ENCODE measurements around the gene ZFC3H1. TPM values are rescaled to one million over a fixed set of nuclear protein-coding genes. Genes with fewer than 3 reads are reported as not detected.

ZFC3H1 gene
- total and polyA plus RNA-seq, 2 of the 13 experiments (the other 11 are each of a cell fraction or from before 2014, with no cell fraction given): 17.1 to 38.3 TPM

- no peak for FAIRE-seq
- Histone ChIP-seq H3K36me3 (replicated peaks in 1 of 2; ENCODE audit: control insufficient read depth in 1 of 2, insufficient read depth in 2 of 2, low read length in 2 of 2) (peaks cover 2 to 46% of the 10 kb centered on the region in 2 experiments), H3K4me2 (ENCODE audit: low read depth, low read length) (no peak overlapping the region), H3K79me2 (ENCODE audit: insufficient read depth, low read length) (peaks cover 60% of the 10 kb centered on the region), H3K4me1 (ENCODE audit: insufficient read depth, low read length) (peaks cover 26% of the 10 kb centered on the region), H3K9ac (ENCODE audit: insufficient read depth, low read depth, low read length) (no peak overlapping the region), H4K20me1 (ENCODE audit: insufficient read depth, low read length) (no peaks in the 10 kb centered on the region; the same call in 1 of the 2 replicates), H3K27me3 (ENCODE audit: control insufficient read depth in 1 of 2, insufficient read depth in 2 of 2, low read length in 2 of 2) (no peaks in the 10 kb centered on the region), H3K4me3 (replicated peaks in 1 of 3; ENCODE audit: insufficient read depth in 1 of 3, low read depth in 2 of 3, low read length in 3 of 3) (no peak overlapping the region), H2AFZ (ENCODE audit: low read length) (no peak overlapping the region), H3K9me3 (ENCODE audit: low read length) (peaks cover 12% of the 10 kb centered on the region), H3K27ac (ENCODE audit: extremely low read length, insufficient read depth, low read length) (no peak overlapping the region)
- in situ Hi-C loops (cut with HindIII; ENCODE audit: extremely low pct_ligation_motif_present, low pct_unique_long_range_greater_than_20kb) (no loop called here), intact Hi-C loops (cut with micrococcal nuclease; ENCODE audit: unreplicated experiment) (no loop called here)
- 85% methylated on average over 3 of the region's 3 CpGs for WGBS (ENCODE audit: low lambda C conversion rate)
- peak; percentile 50 for DNase-seq (ENCODE audit: low spot score)
- ChIA-PET CTCF (ENCODE audit: low intra/inter-chr PET ratio, low total read pairs) (no interaction called here), POLR2A (interaction anchor here (1.8 kb wide), 1 partner anchor 9 kb away, joined by 6 read pairs; the partner anchor contains the start of genes THAP2 and ZFC3H1)
- ATAC-seq: peak; percentile 76
- BruUV-seq (replicated peaks): no TSS peak
- TF ChIP-seq, protein P1, sequence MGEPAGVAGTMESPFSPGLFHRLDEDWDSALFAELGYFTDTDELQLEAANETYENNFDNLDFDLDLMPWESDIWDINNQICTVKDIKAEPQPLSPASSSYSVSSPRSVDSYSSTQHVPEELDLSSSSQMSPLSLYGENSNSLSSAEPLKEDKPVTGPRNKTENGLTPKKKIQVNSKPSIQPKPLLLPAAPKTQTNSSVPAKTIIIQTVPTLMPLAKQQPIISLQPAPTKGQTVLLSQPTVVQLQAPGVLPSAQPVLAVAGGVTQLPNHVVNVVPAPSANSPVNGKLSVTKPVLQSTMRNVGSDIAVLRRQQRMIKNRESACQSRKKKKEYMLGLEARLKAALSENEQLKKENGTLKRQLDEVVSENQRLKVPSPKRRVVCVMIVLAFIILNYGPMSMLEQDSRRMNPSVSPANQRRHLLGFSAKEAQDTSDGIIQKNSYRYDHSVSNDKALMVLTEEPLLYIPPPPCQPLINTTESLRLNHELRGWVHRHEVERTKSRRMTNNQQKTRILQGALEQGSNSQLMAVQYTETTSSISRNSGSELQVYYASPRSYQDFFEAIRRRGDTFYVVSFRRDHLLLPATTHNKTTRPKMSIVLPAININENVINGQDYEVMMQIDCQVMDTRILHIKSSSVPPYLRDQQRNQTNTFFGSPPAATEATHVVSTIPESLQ (CRISPR knock-in tag; conservative IDR thresholded peaks at IDR 0.05): no peak
- peak; percentile 31; the same call in 1 of the 2 replicates for TF ChIP-seq GATAD2A (CRISPR knock-in tag; IDR thresholded peaks at IDR 0.05)
- TF ChIP-seq, protein P2, sequence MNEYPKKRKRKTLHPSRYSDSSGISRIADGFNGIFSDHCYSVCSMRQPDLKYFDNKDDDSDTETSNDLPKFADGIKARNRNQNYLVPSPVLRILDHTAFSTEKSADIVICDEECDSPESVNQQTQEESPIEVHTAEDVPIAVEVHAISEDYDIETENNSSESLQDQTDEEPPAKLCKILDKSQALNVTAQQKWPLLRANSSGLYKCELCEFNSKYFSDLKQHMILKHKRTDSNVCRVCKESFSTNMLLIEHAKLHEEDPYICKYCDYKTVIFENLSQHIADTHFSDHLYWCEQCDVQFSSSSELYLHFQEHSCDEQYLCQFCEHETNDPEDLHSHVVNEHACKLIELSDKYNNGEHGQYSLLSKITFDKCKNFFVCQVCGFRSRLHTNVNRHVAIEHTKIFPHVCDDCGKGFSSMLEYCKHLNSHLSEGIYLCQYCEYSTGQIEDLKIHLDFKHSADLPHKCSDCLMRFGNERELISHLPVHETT (CRISPR knock-in tag; conservative IDR thresholded peaks at IDR 0.05): no peak
- no peak for TF ChIP-seq HDAC6 (IDR thresholded peaks at IDR 0.05; ENCODE audit: low read depth, low read length)
- TF ChIP-seq HNRNPK (IDR thresholded peaks at IDR 0.05; ENCODE audit: low read depth, low read length, poor library complexity, severe bottlenecking): no peak
- no peak for TF ChIP-seq LCORL (IDR thresholded peaks at IDR 0.05)
- TF ChIP-seq LCORL (CRISPR knock-in tag; IDR thresholded peaks at IDR 0.05): no peak
- peak; percentile 54 for TF ChIP-seq NR2F6 (IDR thresholded peaks at IDR 0.05)
- TF ChIP-seq NR2F6 (CRISPR knock-in tag; IDR thresholded peaks at IDR 0.05): peak; percentile 67
- TF ChIP-seq ZNF10 (CRISPR knock-in tag; IDR thresholded peaks at IDR 0.05; ENCODE audit: borderline replicate concordance, low read depth): no peak
- TF ChIP-seq NFYB (CRISPR knock-in tag; IDR thresholded peaks at IDR 0.05): no peak
- peak; percentile 90 for TF ChIP-seq FOSL2 (CRISPR knock-in tag; IDR thresholded peaks at IDR 0.05)
- no peak for TF ChIP-seq ZNF7 (CRISPR knock-in tag; IDR thresholded peaks at IDR 0.05)
- no peak for TF ChIP-seq ARNT (IDR thresholded peaks at IDR 0.05)
- no peak for TF ChIP-seq ZNF800 (CRISPR knock-in tag; IDR thresholded peaks at IDR 0.05)
- TF ChIP-seq, protein P3, sequence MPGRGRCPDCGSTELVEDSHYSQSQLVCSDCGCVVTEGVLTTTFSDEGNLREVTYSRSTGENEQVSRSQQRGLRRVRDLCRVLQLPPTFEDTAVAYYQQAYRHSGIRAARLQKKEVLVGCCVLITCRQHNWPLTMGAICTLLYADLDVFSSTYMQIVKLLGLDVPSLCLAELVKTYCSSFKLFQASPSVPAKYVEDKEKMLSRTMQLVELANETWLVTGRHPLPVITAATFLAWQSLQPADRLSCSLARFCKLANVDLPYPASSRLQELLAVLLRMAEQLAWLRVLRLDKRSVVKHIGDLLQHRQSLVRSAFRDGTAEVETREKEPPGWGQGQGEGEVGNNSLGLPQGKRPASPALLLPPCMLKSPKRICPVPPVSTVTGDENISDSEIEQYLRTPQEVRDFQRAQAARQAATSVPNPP (CRISPR knock-in tag; IDR thresholded peaks at IDR 0.05): no peak
- TF ChIP-seq, protein P4, sequence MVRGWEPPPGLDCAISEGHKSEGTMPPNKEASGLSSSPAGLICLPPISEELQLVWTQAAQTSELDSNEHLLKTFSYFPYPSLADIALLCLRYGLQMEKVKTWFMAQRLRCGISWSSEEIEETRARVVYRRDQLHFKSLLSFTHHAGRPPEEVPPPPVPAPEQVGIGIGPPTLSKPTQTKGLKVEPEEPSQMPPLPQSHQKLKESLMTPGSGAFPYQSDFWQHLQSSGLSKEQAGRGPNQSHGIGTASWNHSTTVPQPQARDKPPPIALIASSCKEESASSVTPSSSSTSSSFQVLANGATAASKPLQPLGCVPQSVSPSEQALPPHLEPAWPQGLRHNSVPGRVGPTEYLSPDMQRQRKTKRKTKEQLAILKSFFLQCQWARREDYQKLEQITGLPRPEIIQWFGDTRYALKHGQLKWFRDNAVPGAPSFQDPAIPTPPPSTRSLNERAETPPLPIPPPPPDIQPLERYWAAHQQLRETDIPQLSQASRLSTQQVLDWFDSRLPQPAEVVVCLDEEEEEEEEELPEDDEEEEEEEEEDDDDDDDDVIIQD (CRISPR knock-in tag; IDR thresholded peaks at IDR 0.05; ENCODE audit: low read depth): peak; percentile 18; the same call in 1 of the 2 replicates
- TF ChIP-seq, protein P5, sequence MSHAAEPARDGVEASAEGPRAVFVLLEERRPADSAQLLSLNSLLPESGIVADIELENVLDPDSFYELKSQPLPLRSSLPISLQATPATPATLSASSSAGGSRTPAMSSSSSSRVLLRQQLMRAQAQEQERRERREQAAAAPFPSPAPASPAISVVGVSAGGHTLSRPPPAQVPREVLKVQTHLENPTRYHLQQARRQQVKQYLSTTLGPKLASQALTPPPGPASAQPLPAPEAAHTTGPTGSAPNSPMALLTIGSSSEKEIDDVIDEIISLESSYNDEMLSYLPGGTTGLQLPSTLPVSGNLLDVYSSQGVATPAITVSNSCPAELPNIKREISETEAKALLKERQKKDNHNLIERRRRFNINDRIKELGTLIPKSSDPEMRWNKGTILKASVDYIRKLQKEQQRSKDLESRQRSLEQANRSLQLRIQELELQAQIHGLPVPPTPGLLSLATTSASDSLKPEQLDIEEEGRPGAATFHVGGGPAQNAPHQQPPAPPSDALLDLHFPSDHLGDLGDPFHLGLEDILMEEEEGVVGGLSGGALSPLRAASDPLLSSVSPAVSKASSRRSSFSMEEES (CRISPR knock-in tag; IDR thresholded peaks at IDR 0.05): no peak
These were observed 9.4 kb downstream of the ZFC3H1 start for GRCh38 chr12:71654200-71654599.

Data from HepG2 (cell line).